GM18870 (cell line): Measurements from ENCODE around the gene ZFHX3.
"Not testable (repeated sequence)": the region's sequence is repeated elsewhere in the genome, so short reads cannot be mapped to it uniquely, and the experiment has no call there.

ENCODE experiments used
- ATAC-seq: cut with Tn5 transposase; IDR thresholded peaks from one replicate; pipeline ENCODE4 v1.9.1; 2021; ENCODE audit warnings: moderate library complexity; ENCODE audit not compliant: unreplicated experiment

The ZFHX3 gene

DNA sequence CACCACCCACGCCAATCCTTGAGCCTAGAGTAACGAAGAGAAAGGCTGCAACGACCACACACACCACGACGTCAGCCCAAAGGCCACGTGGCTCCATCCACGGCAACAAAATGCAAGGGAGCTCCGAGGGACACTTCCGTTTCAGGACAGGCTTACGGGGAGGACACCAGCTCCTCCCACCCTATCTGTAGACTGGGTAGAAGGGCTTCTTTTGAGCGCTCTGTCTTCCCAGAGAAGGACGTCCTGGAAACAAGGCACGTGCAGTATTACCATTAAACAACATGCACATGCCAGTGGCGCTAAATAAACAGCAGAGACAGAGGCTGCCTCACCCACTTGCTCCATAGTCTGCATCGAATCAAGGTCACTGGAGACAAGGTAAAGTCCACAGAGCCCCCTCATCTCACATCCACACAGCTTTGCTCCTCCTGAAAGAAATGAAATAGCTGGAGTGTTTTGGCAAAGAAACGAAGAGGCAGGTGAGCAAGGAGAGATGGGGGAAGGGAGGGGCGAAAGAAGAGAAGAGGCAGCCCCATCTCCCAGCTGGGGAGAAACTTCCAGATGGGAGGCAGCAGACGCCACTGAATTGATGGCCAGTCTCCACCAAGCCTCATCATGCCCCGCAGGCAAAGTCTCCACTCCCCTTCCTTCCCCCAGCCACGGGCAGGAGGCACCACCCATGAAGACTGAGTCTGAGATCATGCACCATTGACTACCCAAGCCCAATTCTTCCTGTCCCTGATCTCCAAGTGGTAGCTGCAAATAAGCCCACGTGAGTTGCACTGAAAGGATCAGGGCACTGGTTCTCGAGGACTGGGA lies 24.0 kb downstream of the ZFHX3 start:
- no peak for ATAC-seq

DNA sequence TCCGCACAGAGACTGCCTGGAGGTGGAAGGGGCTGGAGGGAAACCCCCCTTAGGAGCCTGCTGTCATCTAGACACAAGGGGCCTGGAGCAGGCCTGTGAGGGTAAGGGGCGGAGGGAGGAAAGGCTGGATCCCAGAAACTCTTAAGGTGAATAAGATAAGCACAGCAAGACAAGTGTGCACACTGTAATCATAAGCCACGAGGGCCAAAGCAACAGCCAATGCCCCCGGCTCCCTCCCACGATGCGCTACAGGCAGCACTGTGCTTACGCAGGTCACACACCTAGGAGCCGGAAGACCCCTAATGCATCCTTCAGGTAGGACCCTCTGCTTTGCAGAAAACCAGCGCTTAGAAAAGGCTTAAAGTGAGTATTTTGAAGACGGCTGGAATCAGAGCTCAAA lies 24.6 kb downstream of the ZFHX3 start:
- no peak for ATAC-seq

DNA sequence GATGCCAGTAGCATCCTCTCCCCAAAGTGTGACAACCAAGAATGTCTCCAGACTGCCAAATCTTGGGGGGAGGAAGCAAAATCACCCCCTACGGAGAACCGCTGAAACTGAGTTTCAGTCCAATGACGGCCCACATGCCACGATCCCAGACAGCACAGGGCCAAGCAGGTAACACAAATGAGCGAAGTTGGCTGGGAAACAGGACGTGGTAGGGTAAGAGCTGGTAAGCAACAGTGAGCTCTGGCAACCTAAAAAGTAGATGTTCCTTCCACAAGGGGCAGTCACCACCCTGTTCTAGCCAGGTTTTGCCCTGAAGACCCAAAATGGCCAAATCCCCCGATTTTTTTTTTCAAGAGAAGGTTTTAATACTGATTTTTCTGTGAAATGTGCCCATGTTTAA lies 25.4 kb downstream of the ZFHX3 start:
- ATAC-seq: no peak

DNA sequence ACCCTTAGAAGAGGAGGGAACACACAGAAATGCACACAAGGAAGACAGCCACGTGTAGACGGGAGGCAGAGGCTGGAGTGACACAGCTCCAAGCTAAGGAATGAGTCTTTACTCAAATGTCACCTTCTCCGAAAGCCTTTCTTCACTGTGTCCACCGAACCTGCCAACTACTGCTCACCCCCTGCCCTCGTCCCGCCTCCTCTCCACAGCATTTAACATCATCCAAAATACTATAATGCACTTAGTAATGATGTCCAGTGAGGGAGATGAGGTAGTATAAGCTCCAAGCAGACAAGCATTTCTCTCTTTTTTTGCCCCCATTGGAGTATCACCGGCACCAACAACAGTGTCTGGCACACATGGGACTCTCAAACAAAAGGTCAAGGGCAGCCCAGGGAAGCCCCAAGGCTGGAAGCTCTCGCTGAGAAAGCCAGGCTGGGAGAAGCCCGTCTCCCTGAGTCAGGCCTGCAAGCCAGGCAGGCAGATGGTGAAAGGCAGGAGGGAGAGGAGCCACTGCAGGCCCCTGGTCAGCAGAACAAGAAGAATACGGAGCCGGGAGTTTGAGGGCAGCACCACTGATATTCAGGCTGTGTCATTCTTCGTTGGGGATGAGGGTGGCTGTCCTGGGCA lies 25.9 kb downstream of the ZFHX3 start:
- ATAC-seq: no peak

DNA sequence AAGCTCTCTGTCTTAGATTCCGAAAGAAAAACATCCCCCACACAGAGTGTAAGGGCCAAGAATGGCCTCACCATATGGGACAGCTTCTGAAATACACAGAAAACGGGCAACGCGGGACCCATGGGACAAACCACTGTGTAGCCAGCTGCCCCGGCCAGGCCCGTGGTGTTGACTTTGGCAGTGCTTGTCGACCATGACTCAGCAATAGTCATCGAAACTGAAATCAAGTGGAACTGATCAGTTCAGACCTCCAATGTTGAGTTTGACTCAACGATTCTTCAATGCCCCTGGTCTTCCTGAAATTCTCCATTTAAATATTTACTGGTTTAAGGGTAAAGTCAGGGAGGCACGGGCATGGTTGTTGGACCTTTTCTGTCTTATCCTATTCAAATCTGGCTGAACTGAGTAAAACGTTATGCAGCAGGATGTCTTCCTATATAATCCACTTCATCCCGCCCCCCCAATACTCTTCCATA lies 27.5 kb downstream of the ZFHX3 start:
- ATAC-seq: no peak

DNA sequence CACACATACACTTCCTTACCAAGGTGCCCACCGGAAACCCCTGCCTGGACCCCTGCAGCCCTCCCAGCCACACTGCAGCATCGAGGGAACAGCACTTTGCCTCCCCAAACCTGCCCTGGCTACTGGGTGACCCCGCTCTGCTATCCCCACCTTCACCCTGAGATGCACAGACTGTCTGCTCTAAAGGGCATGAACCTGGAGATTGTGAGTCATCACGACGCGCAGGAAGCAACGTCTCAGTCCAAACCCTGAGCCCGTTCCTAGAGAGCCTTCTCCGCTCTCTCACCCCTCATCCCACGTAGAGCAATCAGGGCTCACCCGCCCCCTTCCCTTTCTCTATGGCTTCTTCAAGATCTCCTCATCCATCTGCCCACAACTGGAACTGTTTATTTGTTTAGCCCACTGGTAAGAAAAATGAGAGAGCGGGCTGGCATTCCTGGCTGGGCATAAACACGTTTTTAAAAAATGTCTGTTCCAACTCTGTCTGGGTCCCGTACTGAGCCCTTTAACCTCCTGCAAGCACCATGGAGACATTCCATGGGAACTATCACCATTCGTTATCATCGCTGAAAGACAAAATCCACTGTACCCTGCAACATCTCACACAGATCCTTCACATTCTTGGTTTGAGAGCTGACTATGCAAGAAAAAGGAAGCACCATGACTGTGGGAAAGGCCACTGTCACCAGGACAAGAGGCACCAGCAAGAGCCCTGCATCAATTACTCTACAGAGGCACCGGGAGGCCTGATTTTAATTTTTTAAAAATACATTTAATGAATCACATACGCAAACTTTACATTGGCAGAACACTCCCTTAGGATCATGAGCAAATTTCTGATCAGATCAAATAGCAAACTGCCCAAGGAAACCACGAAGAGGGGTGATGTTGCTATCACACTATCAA lies 28.2 kb downstream of the ZFHX3 start:
- ATAC-seq: no peak

DNA sequence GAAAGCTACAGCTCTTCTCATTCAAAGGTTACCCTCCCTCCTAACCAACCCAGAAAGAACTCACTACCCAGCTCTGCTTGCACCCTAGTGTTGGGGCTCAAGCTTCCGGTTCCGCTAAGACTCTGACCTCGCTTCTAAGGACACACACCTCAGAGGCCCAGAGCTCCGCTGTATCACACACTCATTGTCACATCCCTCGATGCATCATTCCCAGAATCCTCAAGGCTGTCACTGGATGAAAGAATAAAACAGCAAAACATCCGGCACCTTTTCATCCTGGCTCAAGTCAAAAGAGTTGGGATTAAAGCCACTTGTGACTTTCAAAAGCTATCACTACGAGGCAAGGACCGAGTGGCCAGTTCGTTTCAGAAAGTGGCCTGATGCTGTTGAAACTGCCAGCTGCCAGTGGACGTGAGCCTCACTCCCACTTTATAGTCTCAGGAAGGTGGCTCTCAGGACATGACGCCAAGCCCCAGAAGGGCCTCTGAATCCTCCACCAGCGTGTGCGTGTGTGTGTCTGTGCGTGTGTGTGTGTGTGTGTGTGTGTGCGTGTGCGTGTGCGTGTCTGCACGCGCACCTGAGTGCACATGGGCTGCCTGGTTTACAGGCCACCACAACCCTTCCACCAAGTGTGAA lies 29.0 kb downstream of the ZFHX3 start:
- ATAC-seq: no peak

DNA sequence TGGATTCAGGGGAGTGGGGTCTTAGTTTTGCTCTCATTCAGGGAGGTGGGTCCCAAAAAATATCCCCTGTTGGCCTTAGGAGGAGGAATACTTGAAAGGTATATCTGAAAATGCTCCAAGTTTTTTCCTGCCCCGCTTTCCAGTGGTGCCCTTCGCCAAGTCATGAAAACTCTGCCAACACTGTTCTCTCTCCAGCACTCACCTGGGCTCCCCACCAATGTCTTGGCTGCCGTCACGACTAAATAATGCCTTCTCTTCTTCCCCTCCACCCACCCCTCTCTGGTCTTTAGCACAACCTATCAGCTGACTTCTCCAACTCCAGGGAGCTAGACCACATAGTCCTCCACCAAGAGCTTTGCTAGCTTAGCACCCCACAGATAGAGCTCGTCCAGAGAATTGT lies 30.6 kb downstream of the ZFHX3 start:
- ATAC-seq: no peak

DNA sequence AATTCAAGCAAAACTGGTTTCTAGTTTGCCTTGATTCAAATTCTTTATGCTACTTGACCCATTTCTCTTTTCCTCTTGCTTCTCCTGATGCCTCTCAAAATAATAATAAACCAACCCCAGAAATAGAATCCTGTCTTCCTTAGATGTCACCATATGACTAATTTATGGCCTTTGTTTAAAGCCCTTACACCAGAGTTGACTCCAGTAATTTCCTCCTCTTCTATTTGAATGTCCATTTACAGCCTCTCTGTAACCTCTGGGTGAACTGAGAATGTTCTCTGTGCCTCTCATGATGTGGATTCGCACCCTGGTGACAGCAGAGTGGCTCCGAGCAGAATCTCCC lies 31.5 kb downstream of the ZFHX3 start:
- no peak for ATAC-seq

DNA sequence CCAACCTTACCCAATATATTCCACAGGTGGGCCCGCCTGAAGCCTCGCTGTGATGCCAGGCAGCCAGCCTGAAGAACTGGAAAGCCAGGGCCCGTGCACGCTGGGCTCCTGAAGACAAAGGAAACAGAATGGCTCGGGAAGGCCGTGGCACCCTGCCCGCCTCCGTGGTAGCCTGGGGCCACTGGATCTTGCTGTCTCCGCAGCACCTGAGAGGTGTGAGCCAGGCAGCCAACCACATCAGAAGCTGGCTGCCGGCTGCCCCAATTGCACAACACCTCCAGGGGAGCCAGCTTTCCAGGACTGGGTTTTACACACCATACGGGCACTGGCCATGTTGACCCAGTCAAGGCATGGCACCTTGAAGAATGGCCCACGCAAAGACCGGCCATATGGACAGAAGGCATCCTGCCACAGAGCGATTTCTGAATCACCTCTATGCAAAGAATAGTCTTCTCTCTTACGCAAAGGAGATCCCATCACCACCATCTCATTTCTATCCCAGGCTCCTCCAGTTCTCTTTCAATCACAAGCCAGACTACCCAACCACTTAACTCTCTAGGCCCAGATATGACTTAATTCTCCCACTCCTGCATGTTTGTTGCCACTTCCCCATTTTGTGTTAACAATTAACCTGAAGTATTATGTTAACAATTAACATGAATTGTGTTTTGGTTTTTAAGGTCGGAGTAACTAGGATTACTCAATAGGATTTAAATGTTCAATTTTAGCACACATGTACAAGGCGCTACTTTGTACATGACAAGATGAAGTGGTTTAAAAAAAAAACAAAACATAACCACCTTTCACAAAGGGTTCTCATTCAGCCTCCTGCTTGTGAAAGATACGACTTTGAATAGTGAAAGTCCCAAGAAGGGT lies 32.1 kb downstream of the ZFHX3 start:
- ATAC-seq: peak; percentile 86

DNA sequence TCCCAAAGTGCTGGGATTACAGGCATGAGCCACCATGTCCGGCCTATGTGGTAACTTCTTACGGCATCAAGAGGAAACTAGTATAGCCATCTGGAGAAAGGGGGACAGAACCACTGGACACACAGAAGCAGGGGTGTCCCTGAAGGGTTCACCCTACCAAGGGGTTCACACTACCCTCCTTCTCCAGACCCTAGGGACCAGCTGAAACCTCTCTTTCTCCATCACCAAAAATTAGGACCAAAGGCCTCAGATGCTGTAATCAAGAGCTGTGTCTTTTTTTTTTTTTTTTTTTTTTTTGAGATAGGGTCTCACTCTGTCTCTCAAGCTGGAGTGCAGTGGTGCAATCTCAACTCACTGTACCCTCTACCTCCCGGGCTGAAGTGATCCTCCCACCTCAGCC lies 33.2 kb downstream of the ZFHX3 start:
- no peak for ATAC-seq

DNA sequence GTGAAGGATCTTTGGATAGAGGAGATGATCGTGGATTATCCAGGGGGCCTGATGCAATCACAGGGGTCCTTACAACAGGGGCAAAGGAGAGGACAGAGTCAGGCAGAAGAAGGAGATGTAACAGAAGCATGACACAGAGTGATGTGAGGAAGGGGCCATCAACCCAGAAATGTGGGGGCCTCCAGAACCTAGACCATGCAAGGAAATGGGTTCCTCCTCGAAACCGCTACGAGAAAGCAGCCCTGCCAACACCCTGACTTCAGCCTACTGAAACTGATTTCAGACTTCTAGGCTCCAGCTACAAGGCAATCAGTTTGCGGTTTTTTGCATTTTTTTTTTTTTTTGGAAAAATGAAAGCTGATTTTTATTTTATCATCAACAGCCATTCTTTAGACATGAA lies 34.0 kb downstream of the ZFHX3 start:
- ATAC-seq: no peak

DNA sequence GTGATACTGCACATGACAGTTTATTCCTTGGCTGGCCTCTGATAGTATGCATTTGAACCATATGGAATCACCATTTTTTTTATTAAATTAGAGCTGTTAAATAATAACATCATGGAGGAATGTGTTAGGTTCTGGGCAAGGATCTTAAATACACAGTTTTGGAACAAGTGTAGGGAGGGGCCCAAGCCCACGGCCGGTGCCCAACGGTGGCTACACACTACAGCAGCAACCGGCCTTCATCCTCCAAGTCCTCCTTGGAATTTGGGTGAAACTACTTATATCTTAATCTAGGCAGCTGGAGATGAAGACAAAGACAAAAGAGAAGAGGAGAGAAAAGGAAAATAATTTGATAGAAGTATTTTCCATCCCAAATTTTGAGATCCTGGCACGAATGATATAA lies 35.6 kb downstream of the ZFHX3 start:
- ATAC-seq: no peak

DNA sequence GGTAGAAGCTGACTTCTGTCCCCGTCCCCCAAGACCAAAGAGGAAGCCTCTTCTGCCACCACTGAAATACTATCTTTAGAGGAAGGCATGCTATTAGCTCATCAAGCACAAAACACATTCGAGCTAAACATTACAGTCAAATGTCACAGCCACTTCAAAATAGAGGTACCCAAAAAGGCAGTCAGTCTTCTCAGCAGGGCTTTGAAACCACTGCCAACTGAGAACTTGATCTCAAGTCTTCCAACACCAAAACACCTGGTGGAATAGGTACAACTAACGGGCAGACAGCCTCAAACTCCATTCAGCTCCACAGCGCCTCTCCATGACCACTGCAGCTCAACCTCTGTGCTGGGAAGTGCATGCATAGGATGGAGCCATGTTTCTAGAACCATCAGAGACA lies 36.0 kb downstream of the ZFHX3 start:
- ATAC-seq: no peak

DNA sequence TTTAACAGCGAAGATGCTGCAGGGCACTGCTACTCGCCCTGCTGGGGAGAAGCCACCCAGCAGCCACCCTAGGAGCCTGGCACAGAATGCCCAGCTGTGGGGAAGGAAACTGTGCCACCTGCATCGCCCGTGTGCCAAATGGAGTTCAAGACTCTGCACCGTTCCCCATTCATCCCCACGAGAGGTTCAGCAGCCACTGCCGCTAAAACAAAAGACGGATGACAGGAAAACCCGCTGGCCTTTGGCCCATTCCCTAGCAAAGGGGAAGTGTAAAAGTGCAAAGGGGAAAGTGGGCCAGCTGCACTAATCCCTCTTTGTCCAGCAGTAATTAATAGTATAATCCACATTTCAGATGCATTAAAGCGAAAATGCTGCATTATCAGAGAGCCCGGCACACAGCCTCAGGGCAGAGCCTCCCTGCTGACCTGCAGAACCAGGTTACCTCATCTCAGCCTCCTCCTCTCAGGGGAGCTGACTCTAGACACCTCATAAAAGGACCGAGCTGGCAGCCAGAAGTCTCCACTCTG lies 37.7 kb downstream of the ZFHX3 start:
- no peak for ATAC-seq

DNA sequence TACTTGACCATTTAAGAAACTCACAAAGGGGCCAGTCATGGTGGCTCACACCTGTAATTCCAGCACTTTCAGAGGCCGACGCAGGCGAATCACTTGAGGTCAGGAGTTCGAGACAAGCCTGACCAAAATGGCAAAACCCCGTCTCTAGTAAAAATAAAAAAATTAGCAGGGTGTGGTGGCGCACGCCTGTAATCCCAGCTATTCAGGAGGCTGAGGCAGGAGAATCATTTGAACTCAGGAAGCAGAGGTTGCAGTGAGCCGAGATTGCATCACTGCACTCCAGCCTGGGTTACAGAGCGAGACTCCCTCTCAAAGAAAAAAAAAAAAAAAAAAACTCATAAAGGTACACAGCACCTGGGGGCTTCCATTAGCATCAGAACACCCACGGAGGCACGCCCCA lies 38.2 kb downstream of the ZFHX3 start:
- ATAC-seq: not testable (repeated sequence)

DNA sequence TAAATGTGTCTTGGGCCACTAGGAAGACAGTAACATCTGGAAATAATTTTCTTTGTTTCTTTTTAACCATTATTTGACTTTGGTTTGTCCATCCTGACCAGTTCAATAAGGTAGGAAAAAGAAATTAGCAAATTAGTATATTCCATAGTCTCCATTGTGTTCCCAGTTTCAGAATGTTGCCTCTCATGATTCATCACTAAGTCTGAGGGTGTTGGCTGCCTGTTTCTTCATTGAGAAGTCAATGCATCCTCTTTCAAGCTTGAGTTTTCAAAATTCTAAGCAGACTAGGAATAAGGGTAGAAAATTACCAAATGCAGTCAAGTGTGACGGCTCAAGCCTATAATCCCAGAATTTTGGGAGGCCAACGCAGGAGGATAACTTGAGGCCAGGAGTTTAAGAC lies 41.9 kb downstream of the ZFHX3 start:
- ATAC-seq: no peak

DNA sequence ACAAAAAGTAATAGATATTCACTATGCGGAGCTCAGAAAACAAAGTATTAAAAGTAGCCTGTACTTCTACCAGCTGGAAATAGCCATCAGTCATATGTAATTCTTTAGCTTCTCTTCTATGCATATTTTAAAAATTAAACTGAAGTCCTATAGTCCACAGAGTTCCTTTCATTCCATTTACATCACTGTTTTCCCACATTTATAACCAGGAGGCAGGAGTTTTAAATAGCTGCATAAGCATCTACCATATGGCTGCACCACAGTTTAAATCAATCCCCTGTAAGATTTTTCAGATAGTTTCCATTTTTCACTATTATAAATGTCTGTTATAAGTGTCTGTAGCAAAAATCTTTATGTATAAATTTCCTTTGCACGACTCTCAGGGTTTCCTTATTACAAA lies 45.1 kb downstream of the ZFHX3 start:
- no peak for ATAC-seq

DNA sequence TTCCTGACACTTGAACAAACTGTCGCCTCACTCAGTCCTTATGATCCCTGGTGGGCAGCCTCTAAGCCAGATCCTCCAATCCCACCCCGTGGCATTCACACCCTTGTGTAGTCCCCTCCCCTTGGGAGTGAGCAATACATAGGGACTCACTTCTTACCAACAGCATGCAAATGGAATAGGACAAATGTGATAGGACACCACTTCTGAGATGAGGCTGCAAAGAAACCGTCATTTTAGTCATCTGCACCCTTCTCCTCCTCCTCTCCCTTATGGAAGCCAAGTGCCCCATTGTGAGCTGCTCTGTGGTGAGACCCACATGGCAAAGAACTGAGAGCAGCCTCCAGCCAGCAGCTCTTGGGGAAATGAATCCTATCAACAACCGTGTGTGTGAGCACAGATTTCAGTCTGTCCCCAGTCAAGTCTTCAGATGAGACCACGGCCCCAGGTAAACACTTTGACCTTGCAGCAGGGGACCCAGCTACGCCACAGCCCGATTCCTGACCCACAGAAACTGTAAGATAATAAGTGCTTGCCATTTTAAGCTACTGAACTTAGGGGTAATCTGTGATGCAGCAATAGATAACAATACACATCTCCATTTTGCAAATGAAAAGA lies 46.9 kb downstream of the ZFHX3 start:
- ATAC-seq: no peak
